RKO (cell line): ENCODE results near the gene DVL1.
"Not testable (repeated sequence)": the region's sequence is repeated elsewhere in the genome, so short reads cannot be mapped to it uniquely, and the experiment has no call there.

Source experiments
- DNase-seq: peaks from one replicate; pipeline ENCODE4 v3.0.0-alpha.2; 2016; ENCODE audit warnings: low spot score

Gene DVL1

GRCh38 chr1:1324524-1325287 is 24.5 kb downstream of the DVL1 start, which contains the start of the genes CPTP and INTS11:
TSS of gene CPTP (plus strand) at chr1:1324802. CDS start at chr1:1326911, 2,109 bp downstream.
TSS of gene INTS11 (minus strand) at chr1:1324660. CDS start at chr1:1324608, 52 bp downstream.
- peak; percentile 92 for DNase-seq

- DNase-seq = peak; percentile 54
Observed at GRCh38 chr1:1324084-1324523, 25.1 kb downstream of the DVL1 start.

DNA sequence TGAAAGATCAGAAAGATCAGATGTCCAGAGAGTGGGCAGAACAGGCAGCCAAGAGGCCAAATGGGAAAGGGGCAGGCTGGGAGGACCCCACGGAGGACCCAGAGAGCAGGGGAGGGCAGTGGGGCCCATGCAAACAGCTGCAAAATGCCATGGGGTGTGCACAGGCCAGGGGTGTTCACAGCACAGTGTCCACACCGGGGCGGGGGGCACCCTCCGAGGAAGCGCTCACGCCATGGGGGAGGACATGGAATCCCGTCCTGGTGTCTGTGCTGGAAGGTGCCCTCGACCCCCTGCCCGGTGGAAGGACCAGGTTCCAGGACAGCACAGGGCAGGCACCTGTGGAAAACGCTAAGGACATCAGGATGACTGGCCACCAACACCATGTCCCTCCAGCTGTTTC is 26.3 kb downstream of the DVL1 start:
- no peak for DNase-seq

- DNase-seq = no peak
Observed at GRCh38 chr1:1322418-1322817, 26.8 kb downstream of the DVL1 start.

DNA sequence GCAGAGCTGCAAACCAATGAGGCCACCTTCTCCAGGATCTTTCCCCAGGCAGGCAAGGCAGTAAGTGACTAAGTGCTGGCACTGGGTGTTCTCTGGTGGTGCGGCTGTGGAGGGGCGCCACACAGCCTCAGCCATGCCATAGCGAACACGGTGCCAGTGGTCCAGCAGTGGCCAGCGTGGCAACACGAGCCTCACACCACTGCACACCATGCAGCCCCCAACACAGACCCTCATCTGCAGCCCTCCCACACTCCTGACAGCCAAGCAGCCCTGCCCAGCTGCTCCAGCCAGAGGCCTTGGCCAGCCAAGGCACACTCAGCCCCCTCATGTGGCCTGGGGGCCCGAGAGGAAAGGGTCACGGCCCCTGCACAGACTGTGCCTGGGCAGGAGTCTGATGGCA is 27.7 kb downstream of the DVL1 start:
- no peak for DNase-seq

DNA sequence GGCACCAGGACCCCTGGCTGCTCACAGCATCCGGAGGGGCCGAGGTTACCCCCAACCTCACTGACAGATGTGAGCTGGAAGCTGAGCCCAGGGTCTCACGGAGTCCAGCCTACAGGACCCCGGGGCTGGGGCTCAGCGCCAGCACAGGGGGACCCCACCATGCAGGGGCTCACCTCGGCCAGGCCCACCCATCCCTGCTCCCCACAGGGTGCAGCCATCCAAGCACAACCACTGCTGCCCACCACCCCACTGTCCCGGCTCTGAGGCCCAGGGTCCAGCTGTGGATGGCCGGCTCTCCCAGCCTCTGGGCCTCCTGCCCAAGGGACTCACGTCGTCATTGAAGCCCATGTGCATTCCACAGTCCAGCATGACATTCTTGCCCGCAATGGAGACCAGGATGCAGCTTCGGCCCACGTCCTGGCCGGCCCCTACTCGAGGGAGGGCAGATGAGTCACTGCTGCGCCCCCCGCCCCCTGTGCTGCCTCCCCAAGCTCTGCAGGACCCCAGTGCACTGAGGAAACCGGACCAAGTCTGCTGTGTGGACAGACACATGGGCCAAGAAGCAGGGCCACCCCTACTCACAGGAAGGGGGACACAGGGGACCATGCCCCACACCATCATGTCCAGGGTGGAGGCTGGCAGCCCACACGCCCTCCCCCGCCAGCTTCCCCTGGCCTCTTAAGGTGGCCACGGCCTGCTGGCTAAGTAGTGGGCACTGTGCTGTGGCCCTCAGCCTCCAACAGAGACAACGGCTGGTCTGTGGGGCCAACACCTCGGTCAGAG is 28.4 kb downstream of the DVL1 start:
- DNase-seq = no peak

- DNase-seq = no peak
Observed at GRCh38 chr1:1319646-1319941, 29.6 kb downstream of the DVL1 start.

DNA sequence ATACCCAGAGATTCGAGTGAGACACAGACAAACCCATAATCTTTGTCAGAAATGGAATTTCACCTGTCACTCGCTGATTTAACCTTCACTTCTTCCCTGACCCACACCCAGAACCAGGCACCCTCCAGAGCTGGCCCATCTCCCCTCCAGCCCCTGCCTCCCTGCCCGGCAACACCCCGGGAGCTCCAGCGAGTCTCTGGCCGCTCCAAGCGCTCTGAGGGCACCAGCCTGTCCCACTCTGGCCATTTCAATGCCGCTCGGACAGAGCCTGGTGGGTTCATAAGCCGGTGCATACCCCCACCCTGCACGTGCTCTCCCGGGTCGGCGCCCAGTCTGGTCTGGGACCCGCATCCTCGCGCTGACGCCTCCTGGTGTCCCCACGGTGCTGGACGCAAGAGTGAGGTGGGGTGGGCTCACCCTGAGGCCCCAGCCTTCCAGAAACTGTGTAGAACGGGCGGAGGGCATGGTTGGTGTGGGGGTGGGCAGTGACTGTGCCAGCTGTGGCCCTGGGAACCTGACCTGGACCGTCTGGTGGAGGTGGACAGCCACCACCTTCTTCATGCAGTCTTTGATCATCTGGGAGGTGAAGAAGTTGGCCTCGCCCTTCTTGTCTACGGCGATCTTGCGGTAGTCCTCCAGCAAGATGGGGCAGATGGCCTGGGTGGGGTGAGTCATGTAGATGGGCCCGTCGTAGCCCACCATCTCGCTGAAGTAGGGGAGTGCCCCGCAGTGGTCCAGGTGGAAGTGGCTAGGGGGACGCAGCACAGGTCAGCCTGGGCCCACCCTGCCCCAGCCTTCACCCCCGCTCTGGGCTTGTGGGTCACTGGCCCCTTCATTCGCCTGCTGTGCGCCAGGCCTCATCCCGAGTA is 30.2 kb downstream of the DVL1 start:
- DNase-seq = no peak

- DNase-seq = peak; percentile 82
Observed at GRCh38 chr1:1318131-1318652, 31.0 kb downstream of the DVL1 start.

DNA sequence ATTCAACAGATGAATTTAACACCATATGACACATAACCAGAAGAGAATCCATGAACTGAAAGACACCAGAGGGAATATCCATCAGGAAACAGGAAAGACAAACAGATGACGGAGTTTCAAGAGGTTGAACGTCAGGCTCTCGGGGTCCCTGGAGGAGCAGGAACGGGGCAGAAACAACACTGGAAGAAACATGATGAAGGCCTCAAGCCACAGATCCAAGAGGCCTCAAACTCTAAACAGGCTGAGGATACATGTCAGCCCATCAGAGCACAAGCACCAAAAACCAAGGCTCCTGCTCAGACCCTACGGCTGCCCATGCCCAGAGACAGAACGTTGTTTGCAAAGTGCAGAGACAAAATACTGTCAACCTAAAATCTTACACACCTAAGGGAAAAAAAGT is 31.8 kb downstream of the DVL1 start:
- DNase-seq = no peak

GRCh38 chr1:1316199-1316598 is 33.0 kb downstream of the DVL1 start:
- not testable (repeated sequence) for DNase-seq

DNA sequence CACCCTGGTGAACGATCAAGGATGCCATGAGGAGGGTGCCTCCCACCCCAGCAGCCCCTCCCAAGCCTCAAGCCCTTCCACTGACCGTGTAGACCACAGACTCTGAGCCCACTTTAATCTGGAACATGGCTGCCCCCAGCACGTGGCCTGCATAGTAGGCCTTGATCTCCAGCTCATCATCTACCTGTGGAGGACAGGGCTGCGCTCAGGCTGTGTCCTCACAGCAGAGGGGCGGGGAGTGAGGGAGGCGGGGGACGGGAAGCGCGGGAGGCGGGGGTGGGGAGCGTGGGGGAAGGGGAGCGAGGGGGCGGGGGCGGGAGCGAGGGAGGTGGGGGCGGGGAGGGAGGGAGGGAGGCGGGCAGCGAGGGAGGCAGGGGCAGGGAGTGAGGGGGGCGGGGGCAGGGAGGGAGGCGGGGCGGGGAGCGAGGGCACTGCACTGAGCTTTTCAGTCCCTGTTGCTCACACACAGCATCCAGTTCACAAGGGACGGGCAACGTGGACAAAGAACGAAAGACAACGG is 33.7 kb downstream of the DVL1 start:
- DNase-seq = no peak

GRCh38 chr1:1314678-1315335 is 34.4 kb downstream of the DVL1 start:
- DNase-seq = no peak

GRCh38 chr1:1314237-1314586 is 35.0 kb downstream of the DVL1 start:
- no peak for DNase-seq

- DNase-seq = no peak
Observed at GRCh38 chr1:1313500-1314236, 35.5 kb downstream of the DVL1 start.

- DNase-seq = no peak
Observed at GRCh38 chr1:1312450-1313314, 36.5 kb downstream of the DVL1 start.

DNA sequence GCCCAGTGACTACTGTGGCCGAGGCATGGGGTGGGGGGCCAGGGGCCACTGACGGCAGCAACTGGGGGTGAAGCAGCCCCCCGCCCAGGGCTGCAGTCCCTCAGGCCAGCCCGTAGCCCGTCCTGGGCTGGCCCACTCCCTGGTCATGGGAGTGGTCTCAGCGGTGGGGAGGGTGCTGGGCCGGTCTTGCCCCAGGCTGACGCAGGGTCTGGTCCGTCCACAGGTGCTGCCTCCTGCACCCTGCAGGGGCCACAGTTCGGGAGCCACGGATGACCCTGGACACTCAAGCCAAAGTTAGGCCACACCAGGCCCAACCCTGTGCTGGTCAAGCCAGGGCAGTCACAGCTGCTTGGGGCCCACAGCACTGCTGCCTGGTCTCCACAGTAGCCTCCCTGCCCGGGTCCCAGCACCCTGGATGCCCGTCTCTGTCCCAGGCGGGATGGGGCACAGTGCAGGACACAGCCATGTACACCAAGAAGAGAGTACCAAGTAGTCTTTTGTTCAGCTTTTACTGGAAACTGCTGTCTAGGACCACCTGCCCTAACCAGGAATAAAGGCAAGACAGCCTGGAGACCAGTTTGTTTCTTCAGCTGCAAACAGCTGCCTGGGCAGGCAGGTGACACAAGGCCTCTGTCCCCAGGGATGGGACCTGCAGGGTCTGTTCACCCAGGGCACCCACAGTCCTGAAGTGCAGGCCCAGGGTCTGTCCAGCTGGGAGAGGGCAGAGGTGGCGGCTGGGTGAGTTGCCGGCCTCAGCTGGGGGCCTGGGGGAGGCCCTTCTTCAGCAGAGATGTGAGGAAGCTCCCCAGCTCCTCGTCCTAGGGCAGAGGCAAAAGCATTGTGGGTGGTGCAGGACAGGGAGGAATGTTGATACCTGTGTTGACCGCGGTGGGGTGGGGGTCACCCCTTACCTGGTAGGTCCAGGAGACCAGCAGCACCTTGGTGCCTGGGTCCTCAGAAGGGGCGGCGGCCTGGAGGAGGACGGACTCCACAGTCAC is 37.8 kb downstream of the DVL1 start:
- DNase-seq = no peak

DNA sequence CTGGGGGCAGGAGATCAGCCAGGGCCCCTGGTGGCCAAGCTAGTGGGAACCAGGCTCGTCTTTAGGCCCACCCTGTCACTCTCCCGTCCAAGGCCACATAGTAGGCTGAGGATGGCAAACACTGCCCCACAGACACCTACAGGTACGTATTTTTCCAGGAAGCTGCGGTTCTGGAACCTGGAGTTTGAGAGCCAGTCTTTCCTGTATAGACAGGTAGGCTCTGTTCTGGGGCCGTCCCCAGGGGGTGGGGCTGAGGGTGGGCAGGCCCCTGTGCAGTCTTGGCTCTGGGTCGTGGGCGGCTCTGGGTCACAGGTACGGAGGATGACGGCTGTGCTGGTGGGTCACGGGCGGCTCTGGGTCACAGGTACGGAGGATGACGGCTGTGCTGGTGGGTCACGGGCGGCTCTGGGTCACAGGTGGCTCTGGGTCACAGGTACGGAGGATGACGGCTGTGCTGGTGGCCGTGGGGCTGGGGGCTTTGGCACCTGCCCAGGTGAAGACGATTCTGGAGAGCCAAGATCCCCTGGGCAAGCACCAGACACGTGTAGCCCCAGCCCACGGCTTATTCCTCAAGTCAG is 38.7 kb downstream of the DVL1 start:
- no peak for DNase-seq
